NCI-H69 (cell line): ENCODE measurements around the gene GNG3.
"Not testable (repeated sequence)": the region's sequence is repeated elsewhere in the genome, so short reads cannot be mapped to it uniquely, and the experiment has no call there.

Experiments
- DNase-seq: peaks from one replicate; lab custom pipeline; 2025; lab: John Stamatoyannopoulos, UW

GNG3 gene

GRCh38 chr11:62716816-62717215 lies 9.3 kb downstream of the GNG3 start:
- DNase-seq, result no peak

GRCh38 chr11:62719302-62719978 lies 12.0 kb downstream of the GNG3 start:
- DNase-seq, result no peak

DNA sequence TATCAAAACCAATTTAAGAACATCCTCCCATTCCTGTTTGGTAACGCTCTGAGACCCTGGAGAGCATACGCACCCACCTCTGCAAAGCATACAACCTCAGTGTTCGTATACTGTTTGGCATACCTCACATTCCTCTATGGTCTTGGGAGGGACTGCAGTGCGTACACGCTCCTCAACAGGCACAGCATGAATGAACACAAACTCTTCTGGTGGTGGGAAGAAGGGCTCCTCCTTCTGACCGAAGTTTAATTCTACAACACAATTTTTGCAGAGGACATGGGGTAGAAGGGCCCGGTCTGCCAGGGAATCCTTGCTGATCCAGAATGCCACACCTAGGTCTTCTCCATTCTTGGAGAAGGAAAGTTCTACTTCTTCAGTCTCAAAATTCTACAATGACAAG lies 14.5 kb downstream of the GNG3 start:
- no peak for DNase-seq

DNA sequence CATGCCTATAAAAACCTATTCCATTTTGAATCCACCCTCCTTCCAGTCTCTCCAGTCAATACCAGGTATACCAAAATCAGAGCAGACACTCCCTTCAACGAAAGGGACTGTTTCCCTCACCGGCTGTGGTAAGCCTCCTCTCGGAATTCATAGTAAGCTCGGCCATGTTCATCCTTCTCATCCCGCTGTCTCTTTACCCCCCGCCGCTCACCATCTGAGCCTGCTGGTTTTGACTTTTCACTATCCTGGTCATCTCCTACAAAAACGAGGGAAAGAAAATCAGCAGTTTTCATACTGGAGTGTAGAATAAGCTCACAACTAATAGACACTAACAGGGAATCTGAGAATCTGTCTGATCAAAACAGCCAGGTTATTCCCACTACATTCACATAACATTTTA lies 16.7 kb downstream of the GNG3 start:
- no peak for DNase-seq

GRCh38 chr11:62725646-62726045 lies 18.2 kb downstream of the GNG3 start:
- DNase-seq, result peak; percentile 54

DNA sequence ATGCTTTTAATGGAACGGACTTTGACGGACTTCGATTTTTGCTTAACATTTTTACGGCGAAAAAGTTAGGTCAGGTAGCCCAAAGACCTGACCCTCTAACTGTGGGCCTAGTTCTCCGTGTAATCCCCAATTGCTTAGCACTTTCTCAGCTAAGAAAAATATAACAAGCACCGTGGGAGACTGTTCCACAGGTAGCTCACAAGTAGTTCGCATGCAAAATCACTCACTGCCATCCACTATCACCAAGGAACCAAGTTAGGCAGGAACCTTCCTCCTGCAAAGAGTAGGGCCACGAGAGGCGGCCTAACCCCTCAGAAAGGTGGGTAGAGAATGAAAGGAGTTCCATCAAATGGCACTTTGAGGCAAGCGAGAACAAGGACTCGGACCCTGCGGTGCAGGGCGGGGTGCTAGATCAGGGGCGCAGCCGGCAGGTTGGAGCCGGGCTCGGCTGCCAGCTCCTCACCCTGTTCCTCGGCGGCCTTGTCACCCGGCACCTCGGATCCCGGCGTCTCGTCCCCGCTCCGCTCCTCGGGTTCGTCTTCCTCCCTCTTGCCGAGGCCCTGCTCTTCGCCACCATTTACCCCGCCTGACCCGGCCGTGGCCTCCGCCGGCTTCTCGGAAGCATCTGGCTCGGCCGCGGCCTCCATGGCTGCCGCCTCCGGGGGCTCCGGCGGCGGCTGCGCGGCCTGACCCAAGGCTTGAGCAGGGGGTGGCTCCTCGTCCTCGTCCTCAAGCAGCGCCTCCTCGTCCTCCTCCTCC lies 18.9 kb downstream of the GNG3 start:
- DNase-seq, result peak; percentile 48

- no peak for DNase-seq
Observed at GRCh38 chr11:62726915-62727164, 19.4 kb downstream of the GNG3 start.

GRCh38 chr11:62727165-62727871 lies 19.8 kb downstream of the GNG3 start, which contains the start of gene HNRNPUL2:
Gene HNRNPUL2, minus strand, starts transcription at chr11:62727457. Its CDS starts 301 bp downstream, at chr11:62727156.
- DNase-seq, result peak; percentile 100

- DNase-seq, result peak; percentile 99
Observed at GRCh38 chr11:62727872-62728170, 20.3 kb downstream of the GNG3 start.

GRCh38 chr11:62728171-62728988 lies 20.9 kb downstream of the GNG3 start, which contains the start of gene TTC9C:
Gene TTC9C, plus strand, starts transcription at chr11:62728486. Its CDS starts 363 bp downstream, at chr11:62728849.
- peak; percentile 93 for DNase-seq

DNA sequence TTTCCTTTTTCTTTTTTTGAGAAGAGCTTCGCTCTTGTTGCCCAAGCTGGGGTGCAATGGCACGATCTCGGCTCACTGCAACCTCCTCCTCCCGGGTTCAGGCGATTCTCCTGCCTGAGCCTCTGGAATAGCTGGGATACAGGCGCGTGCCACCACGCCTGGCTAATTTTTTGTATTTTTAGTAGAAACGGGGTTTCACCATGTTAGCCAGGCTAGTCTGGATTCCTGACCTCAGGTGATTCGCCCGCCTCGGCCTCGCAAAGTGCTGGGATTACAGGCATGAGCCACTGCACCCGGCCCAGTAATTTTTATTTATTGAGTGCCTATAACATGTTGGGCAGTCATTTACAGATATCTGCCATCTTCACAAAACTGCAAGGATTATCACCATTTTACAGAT lies 22.6 kb downstream of the GNG3 start:
- DNase-seq, result not testable (repeated sequence)

- DNase-seq, result peak; percentile 31
Observed at GRCh38 chr11:62732830-62733229, 25.4 kb downstream of the GNG3 start.

- DNase-seq, result no peak
Observed at GRCh38 chr11:62737196-62737595, 29.7 kb downstream of the GNG3 start.

- no peak for DNase-seq
Observed at GRCh38 chr11:62747475-62748160, 40.1 kb downstream of the GNG3 start.

DNA sequence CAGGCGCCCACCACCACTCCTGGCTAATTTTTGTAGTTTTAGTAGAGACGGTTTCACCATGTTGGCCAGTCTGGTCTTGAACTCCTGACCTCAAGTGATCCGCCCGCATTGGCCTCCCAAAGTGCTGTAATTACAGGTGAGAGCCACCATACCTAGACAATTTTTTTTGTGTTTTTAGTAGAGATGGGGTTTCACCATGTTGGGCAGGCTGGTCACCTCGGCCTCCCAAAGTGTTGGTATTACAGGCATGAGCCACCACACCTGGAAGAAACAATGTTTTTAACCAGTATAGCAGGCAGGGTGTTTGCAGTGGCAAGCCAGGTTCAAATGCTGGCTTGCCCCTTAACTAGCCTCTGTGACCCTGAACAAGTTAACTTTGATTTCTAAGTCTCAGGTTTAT lies 42.5 kb downstream of the GNG3 start:
- not testable (repeated sequence) for DNase-seq

DNA sequence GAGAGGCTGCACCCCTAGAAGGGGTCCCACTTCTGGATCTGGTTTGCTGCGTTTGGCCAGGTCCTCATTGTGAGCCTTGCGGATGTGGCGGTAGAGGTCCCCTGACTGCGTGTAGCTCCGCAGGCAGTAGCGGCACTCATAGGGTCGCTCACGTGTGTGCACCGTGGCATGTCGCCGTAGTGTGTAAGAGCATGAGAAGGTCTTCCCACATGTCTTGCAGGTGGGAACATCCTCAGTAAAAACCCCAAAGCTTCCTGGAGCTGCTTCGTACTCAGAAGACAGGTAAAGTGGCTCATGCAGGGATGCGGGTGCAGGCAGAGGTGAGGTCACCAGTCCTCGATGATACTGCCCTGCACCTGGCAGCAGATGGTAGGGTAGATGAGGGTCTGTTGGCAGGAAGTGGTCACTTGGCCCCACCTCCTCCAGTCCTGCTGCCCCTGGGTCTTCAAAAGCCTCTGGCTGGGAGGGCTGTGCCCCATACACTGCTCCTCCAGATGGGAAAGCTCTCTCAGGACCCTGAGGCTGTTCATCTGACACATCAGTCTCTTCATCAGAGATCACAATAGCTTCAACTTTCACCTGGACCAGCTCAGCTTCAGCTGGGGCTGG lies 44.8 kb downstream of the GNG3 start:
- no peak for DNase-seq

DNA sequence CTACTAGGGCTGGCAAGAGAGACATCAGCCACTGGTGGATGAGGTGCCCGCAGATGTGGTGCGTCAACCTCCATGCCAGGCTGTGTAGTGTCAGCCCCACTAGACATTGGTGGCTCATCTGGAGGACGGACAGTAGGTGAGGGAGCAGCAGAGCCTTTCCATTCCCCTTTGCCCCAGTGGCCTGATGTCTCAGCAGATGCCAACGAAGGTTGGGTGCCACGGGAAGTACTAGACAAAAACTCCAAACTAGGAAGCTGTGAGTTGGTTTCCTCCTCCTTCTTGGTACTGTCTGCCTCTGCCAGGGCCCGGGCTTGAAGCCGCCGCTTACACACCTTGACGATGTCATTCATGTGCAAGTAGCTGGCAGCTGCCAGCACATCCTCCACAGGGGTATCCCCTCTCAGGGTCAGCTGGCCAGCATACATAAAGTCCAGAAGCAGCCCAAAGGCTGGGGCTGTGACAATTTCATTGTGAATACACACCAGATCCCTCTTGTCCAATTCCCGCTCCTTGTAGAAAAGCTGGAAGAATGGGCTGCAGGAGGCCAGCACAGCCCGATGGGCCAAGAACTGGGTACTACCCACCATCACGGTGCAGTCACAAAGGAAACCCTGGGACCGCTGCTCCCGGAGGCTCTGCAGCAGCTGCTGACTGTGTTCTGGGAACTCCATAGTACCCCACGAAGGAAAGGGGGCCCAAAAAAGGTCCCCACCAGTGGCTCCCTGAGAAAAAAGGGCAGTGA lies 45.7 kb downstream of the GNG3 start:
- DNase-seq, result no peak

DNA sequence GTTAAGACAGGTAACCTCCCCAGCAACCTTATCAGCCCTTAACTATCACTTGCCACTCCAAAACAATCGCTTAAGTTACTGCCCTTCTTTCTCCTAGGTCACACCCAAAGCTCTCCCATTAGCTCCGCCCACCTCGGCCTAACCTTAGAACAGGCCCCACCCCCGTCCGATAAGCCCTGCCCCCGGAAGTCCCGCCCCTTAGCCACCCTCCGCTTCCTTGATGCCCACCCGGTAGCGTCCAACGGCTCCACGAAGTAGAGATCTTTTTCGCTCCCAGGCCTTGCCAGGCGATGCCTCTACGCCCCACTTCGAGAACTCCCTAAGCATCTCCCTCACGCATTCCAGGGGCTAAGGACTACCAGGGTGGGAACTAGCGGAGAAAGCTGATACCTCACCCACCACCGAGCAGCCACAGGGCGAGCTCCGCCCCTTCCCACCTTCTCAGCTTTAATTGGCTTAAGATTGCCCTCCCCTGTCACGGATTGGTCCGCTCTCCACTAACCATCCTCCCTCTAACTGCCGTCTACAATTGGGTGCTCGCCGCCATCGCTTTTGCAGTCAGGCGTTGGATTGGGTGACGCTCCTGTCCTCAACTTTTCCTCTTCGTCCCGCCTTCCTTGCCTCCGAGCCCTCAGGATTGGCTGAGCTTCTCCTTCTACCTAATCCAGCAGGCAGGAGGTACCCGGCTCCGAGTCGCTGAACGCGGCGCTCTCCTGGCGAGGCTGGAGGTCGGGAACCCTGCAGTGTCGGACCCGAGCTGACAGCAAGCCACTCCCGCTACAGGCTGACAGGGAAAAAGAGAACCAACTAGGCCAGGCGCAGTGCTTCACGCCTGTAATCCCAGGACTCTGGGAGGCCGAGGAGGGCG lies 46.5 kb downstream of the GNG3 start, which contains the start of gene ZBTB3:
Gene ZBTB3 (minus strand): TSS at position 425 of the 868 bp plus-strand sequence. CDS start 496 bp downstream, outside the sequence.
- DNase-seq, result peak; percentile 100

DNA sequence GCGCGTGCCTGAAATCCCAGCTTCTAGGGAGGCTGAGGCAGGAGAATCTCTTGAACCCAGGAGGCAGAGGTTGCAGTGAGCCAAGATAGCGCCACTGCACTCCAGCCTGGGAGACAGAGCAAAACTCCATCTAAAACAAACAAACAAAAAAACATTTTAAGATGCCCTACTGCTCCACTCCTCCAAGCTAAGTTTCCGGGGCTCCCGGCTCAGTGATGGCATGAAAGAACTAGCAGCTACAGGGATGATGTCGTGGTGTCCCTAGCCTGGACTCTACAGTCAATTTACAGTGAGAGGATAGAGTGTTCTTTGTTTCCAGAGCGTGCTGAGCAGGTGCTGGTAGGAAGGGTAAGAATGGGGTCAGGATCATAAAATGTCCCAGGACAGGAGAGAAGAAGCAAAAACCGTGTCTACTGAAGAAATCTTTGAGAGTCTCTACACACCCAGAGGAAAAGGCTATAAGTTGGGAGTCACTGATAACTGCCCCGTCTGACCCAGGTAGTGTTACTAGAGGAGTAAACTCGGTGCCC lies 47.7 kb downstream of the GNG3 start:
- DNase-seq, result no peak
